GM12878 (cell line): ENCODE results near the gene SEC24D. TPM values are rescaled to one million over a fixed set of nuclear protein-coding genes. Genes with fewer than 3 reads are reported as not detected.

Experiments used
- ATAC-seq: fragments of 200-7000 bp; cut with Tn5 transposase; 3 replicates; pipeline ENCODE4 v1.9.1; 2020; ENCODE audit warnings: mild to moderate bottlenecking, moderate library complexity
- BruUV-seq: library from RNA; stranded (reverse); fragments of 400-500 nt; replicated peaks from 2 replicates; lab custom pipeline; 2021; lab: Mats Ljungman, UMichigan
- CTCF ChIA-PET: fragments of 300-600 bp; sonication (Branson Sonifier 250); formaldehyde crosslinking; extraction: SDS; loops from one replicate; lab custom pipeline; 2021; ENCODE audit warnings: inconsistent platforms; lab: Yijun Ruan, JAX
- POLR2A ChIA-PET: fragments of 350-600 bp; formaldehyde crosslinking; extraction: SDS; loops from one replicate; lab custom pipeline; 2021; ENCODE audit warnings: inconsistent platforms; lab: Charles Lee
- RAD21 ChIA-PET: fragments of 300-600 bp; sonication (Branson Sonifier 250); formaldehyde crosslinking; loops from one replicate; lab custom pipeline; 2023; ENCODE audit warnings: antibody characterized with exemption; ENCODE audit not compliant: unreplicated experiment; lab: Charles Lee
- SMC1A ChIA-PET: fragments of 300-600 bp; sonication (Branson Sonifier 250); formaldehyde crosslinking; loops from one replicate; lab custom pipeline; 2023; ENCODE audit not compliant: unreplicated experiment, uncharacterized antibody; lab: Charles Lee
- DNase-seq: peaks from one replicate; pipeline ENCODE4 v3.0.0-alpha.2; 2011; ENCODE audit warnings: low read depth, low spot score
- FAIRE-seq: peaks from 3 replicates; lab custom pipeline; 2011; peaks lifted over from hg19 to GRCh38; lab: Jason Lieb, UNC
- H2AFZ ChIP-seq: 2 replicates; pipeline ENCODE4 v1.6.0; 2011; ENCODE audit warnings: low read depth, low read length, control low read depth; ENCODE audit not compliant: control insufficient read depth
- H3K27ac ChIP-seq: 2 replicates; pipeline ENCODE4 v1.5.1; 2011; ENCODE audit warnings: control low read depth; ENCODE audit not compliant: control insufficient read depth, insufficient read depth
- H3K27me3 ChIP-seq, 2 experiments: replicated peaks in 1 of 2; 2 replicates each; pipeline versions ENCODE4 v1.6.0 to v1.6.1; 2011; ENCODE audit warnings: low read length in 1 of 2; ENCODE audit not compliant: control insufficient read depth in 2 of 2, insufficient read depth in 2 of 2
- H3K36me3 ChIP-seq, 2 experiments: 2 replicates each; pipeline ENCODE4 v1.5.1; 2011; ENCODE audit warnings: low read length in 1 of 2; ENCODE audit not compliant: control insufficient read depth in 2 of 2, insufficient read depth in 2 of 2
- H3K4me1 ChIP-seq: 2 replicates; pipeline ENCODE4 v1.6.1; 2011; ENCODE audit warnings: mild to moderate bottlenecking, low read length, moderate library complexity, mixed read lengths; ENCODE audit not compliant: control insufficient read depth, insufficient read depth
- H3K4me2 ChIP-seq: 2 replicates; pipeline ENCODE4 v1.6.0; 2011; ENCODE audit warnings: control low read depth; ENCODE audit not compliant: control insufficient read depth, insufficient read depth
- H3K4me3 ChIP-seq: fragments of 200-600 bp; sonication (generic); 2 replicates; pipeline ENCODE4 v1.5.1; 2016
- H3K79me2 ChIP-seq: 2 replicates; pipeline ENCODE4 v1.6.0; 2011; ENCODE audit warnings: low read length; ENCODE audit not compliant: control insufficient read depth, insufficient read depth
- H3K9ac ChIP-seq: 2 replicates; pipeline ENCODE4 v1.8.0; 2011; ENCODE audit warnings: low read length, control low read depth, mixed read lengths; ENCODE audit not compliant: control insufficient read depth, insufficient read depth
- H3K9me3 ChIP-seq: replicated peaks from 3 replicates; pipeline ENCODE4 v1.5.1; 2011; ENCODE audit warnings: mild to moderate bottlenecking, low read length; ENCODE audit not compliant: control insufficient read depth, insufficient read depth
- H4K20me1 ChIP-seq: 2 replicates; pipeline ENCODE4 v1.6.0; 2011; ENCODE audit not compliant: control insufficient read depth, insufficient read depth
- BHLHE40 ChIP-seq, 2 experiments: fragments of 450-650 bp in 1 of 2; IDR thresholded peaks; 2 replicates each; pipeline ENCODE4 v1.6.1; 2011 to 2017; ENCODE audit warnings: low read depth in 2 of 2, borderline replicate concordance in 1 of 2, improper control_type of control experiment in 1 of 2, low read length in 1 of 2, mild to moderate bottlenecking in 1 of 2
- CHD1 ChIP-seq: IDR thresholded peaks from 2 replicates; pipeline ENCODE4 v1.6.1; 2012; ENCODE audit warnings: low read depth, low read length, improper control_type of control experiment
- DPF2 ChIP-seq: fragments of 450-650 bp; IDR thresholded peaks from 2 replicates; pipeline ENCODE4 v1.6.1; 2017; ENCODE audit warnings: mild to moderate bottlenecking
- EED ChIP-seq: sonication (generic); IDR thresholded peaks from 2 replicates; pipeline ENCODE4 v1.6.1; 2016; ENCODE audit warnings: antibody characterized with exemption, low read depth
- IKZF2 ChIP-seq, 2 experiments: fragments of 450-650 bp; IDR thresholded peaks; 2 replicates each; pipeline ENCODE4 v1.6.1; 2017; ENCODE audit warnings: mild to moderate bottlenecking in 2 of 2, moderate library complexity in 2 of 2
- IRF4 ChIP-seq: IDR thresholded peaks from 2 replicates; pipeline ENCODE4 v1.6.1; 2011; ENCODE audit warnings: low read depth, low read length
- POLR2A ChIP-seq: IDR thresholded peaks from 2 replicates; pipeline ENCODE4 v1.6.1; 2011; ENCODE audit warnings: low read depth, mild to moderate bottlenecking, low read length
- RB1 ChIP-seq: fragments of 450-650 bp; formaldehyde crosslinking; IDR thresholded peaks from 2 replicates; pipeline ENCODE4 v1.6.1; 2017; ENCODE audit warnings: mild to moderate bottlenecking, borderline replicate concordance
- RBBP5 ChIP-seq: fragments of 200-600 bp; sonication (generic); conservative IDR thresholded peaks from 2 replicates; pipeline ENCODE4 v1.6.1; 2016
- RUNX3 ChIP-seq: IDR thresholded peaks from 2 replicates; pipeline ENCODE4 v1.6.1; 2012; ENCODE audit warnings: low read length, inconsistent platforms
- TAF1 ChIP-seq: IDR thresholded peaks from 2 replicates; pipeline ENCODE4 v1.6.1; 2011; ENCODE audit warnings: mild to moderate bottlenecking, low read depth, low read length, borderline replicate concordance
- ZNF217 ChIP-seq: fragments of 450-650 bp; IDR thresholded peaks from 2 replicates; pipeline ENCODE4 v1.6.1; 2017; ENCODE audit warnings: antibody characterized with exemption, mild to moderate bottlenecking
- ZNF274 ChIP-seq: IDR thresholded peaks from one replicate; pipeline ENCODE4 v1.8.0; 2011; ENCODE audit not compliant: insufficient read length, insufficient read depth
- WGBS: methylation state at CpG from one replicate; pipeline ENCODE4 v1.1.6; 2016; ENCODE audit warnings: low lambda C conversion rate; ENCODE audit not compliant: insufficient replicate concordance, insufficient coverage; ENCODE audit errors: missing lambda C conversion rate; 5-methylcytosine and 5-hydroxymethylcytosine counted together
- in situ Hi-C: fragments of 300-500 bp; cut with MboI; formaldehyde crosslinking; loops from 9 replicates; pipeline ENCODE4 v1.14.3; 2018; ENCODE audit warnings: mixed read lengths
- intact Hi-C: fragments of 100-400 bp; cut with micrococcal nuclease; formaldehyde crosslinking; loops from one replicate; pipeline ENCODE4 v1.14.2; 2022; ENCODE audit not compliant: unreplicated experiment
- polyA plus RNA-seq, 11 experiments: library from polyadenylated mRNA; depleted of rRNA in 4 of 11; unstranded in 6 of 11; stranded (reverse) in 5 of 11; fragments of >200 nt; fragmentation: Nextera tagmentation in 4 of 11; fragmentation: Illumina TruSeq in 1 of 11; extraction: Ambion mirVana in 4 of 11; extraction: Trizol in 1 of 11; gene quantifications; 1 replicate in 1 of 11; 2 replicates in 10 of 11; pipeline versions ENCODE4 v1.2.1 to v1.2.3, GENCODE V29; 2011 to 2016; ENCODE audit warnings: inconsistent platforms in 2 of 11, missing spikeins in 2 of 11, low read depth in 1 of 11
- total RNA-seq, 4 experiments: library from RNA; depleted of rRNA in 3 of 4; stranded (reverse); fragments of >200 nt in 3 of 4; fragmentation: Illumina TruSeq in 1 of 4; extraction: Trizol in 1 of 4; gene quantifications; 2 replicates each; pipeline versions ENCODE4 v1.2.1 to v1.2.3, GENCODE V29; 2013 to 2021
- TF ChIP-seq, protein P1 (sequence below): fragments of 450-650 bp; IDR thresholded peaks from 2 replicates; pipeline ENCODE4 v1.6.1; 2016; ENCODE audit warnings: mild to moderate bottlenecking
- TF ChIP-seq, protein P2 (sequence below): fragments of 450-650 bp; IDR thresholded peaks from 2 replicates; pipeline ENCODE4 v1.6.1; 2017; ENCODE audit warnings: mild to moderate bottlenecking
- TF ChIP-seq, protein P3 (sequence below): IDR thresholded peaks from 2 replicates; pipeline ENCODE4 v1.6.1; 2012; ENCODE audit warnings: low read depth, low read length, improper control_type of control experiment
- TF ChIP-seq, protein P4 (sequence below): IDR thresholded peaks from 2 replicates; pipeline ENCODE4 v1.6.1; 2011; ENCODE audit warnings: borderline replicate concordance, low read depth, mild to moderate bottlenecking, moderate library complexity, low read length; ENCODE audit not compliant: insufficient read depth, poor library complexity, severe bottlenecking
- TF ChIP-seq, protein P5 (sequence below): IDR thresholded peaks from 2 replicates; pipeline ENCODE4 v1.6.1; 2011; ENCODE audit warnings: low read depth, mild to moderate bottlenecking, low read length, moderate library complexity, borderline replicate concordance; ENCODE audit errors: extremely low read depth
- TF ChIP-seq, protein P6 (sequence below): fragments of 150-350 bp; IDR thresholded peaks from 2 replicates; pipeline ENCODE4 v1.6.1; 2014; ENCODE audit warnings: mild to moderate bottlenecking, low read depth, low read length

SEC24D gene
- total and polyA plus RNA-seq, 10 of the 15 experiments (the other 5 are each of a cell fraction or from before 2014, with no cell fraction given) = 12.8 to 61.9 (median 25.6) TPM

DNA sequence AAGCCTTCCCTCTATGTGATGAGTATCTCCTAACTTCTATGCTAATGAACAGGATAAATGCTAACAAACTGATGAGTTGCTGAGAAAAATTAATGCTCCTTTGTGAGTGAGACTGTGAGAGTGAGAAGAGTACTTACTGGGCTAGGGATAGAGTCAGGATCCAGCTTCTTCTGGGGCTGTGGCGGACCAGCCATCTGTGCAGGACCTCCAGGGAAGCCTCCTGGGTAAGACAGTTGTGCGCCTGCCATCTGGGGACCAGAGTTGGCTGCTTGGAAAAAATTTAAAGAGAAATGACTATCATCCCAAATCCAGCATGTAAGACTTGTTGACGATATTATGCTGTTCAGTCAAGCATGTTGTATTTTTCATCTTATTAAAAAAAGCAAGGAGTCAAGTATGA, 21.0 kb downstream of the SEC24D start:
- DNase-seq = no peak
- Histone ChIP-seq H3K79me2 (peaks cover 4% of the 10 kb centered on the region), H3K9me3 (no peaks in the 10 kb centered on the region), H3K27ac (no peak overlapping the region), H3K4me2 (no peak overlapping the region)
- no peak for TF ChIP-seq CHD1
- TF ChIP-seq BHLHE40 (IDR thresholded peaks at IDR 0.05; ENCODE audit: borderline replicate concordance in 1 of 2, low read depth in 2 of 2, low read length in 1 of 2) = no peak
- TF ChIP-seq, protein P1, sequence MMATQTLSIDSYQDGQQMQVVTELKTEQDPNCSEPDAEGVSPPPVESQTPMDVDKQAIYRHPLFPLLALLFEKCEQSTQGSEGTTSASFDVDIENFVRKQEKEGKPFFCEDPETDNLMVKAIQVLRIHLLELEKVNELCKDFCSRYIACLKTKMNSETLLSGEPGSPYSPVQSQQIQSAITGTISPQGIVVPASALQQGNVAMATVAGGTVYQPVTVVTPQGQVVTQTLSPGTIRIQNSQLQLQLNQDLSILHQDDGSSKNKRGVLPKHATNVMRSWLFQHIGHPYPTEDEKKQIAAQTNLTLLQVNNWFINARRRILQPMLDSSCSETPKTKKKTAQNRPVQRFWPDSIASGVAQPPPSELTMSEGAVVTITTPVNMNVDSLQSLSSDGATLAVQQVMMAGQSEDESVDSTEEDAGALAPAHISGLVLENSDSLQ = no peak
- TF ChIP-seq RBBP5 = no peak
- no peak for TF ChIP-seq ZNF217
- TF ChIP-seq, protein P2, sequence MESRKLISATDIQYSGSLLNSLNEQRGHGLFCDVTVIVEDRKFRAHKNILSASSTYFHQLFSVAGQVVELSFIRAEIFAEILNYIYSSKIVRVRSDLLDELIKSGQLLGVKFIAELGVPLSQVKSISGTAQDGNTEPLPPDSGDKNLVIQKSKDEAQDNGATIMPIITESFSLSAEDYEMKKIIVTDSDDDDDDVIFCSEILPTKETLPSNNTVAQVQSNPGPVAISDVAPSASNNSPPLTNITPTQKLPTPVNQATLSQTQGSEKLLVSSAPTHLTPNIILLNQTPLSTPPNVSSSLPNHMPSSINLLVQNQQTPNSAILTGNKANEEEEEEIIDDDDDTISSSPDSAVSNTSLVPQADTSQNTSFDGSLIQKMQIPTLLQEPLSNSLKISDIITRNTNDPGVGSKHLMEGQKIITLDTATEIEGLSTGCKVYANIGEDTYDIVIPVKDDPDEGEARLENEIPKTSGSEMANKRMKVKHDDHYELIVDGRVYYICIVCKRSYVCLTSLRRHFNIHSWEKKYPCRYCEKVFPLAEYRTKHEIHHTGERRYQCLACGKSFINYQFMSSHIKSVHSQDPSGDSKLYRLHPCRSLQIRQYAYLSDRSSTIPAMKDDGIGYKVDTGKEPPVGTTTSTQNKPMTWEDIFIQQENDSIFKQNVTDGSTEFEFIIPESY = no peak
- TF ChIP-seq, protein P3, sequence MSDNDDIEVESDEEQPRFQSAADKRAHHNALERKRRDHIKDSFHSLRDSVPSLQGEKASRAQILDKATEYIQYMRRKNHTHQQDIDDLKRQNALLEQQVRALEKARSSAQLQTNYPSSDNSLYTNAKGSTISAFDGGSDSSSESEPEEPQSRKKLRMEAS = no peak
- TF ChIP-seq TAF1 = no peak
- TF ChIP-seq IKZF2 (IDR thresholded peaks at IDR 0.05) = no peak
- TF ChIP-seq RUNX3 = no peak
- no peak for TF ChIP-seq EED
- no peak for TF ChIP-seq IRF4
- no peak for TF ChIP-seq POLR2A
- TF ChIP-seq, protein P4, sequence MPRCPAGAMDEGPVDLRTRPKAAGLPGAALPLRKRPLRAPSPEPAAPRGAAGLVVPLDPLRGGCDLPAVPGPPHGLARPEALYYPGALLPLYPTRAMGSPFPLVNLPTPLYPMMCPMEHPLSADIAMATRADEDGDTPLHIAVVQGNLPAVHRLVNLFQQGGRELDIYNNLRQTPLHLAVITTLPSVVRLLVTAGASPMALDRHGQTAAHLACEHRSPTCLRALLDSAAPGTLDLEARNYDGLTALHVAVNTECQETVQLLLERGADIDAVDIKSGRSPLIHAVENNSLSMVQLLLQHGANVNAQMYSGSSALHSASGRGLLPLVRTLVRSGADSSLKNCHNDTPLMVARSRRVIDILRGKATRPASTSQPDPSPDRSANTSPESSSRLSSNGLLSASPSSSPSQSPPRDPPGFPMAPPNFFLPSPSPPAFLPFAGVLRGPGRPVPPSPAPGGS = no peak
- no peak for TF ChIP-seq RB1
- TF ChIP-seq ZNF274 = no peak
- TF ChIP-seq, protein P5, sequence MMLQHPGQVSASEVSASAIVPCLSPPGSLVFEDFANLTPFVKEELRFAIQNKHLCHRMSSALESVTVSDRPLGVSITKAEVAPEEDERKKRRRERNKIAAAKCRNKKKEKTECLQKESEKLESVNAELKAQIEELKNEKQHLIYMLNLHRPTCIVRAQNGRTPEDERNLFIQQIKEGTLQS = no peak
- no peak for TF ChIP-seq DPF2
- TF ChIP-seq, protein P6, sequence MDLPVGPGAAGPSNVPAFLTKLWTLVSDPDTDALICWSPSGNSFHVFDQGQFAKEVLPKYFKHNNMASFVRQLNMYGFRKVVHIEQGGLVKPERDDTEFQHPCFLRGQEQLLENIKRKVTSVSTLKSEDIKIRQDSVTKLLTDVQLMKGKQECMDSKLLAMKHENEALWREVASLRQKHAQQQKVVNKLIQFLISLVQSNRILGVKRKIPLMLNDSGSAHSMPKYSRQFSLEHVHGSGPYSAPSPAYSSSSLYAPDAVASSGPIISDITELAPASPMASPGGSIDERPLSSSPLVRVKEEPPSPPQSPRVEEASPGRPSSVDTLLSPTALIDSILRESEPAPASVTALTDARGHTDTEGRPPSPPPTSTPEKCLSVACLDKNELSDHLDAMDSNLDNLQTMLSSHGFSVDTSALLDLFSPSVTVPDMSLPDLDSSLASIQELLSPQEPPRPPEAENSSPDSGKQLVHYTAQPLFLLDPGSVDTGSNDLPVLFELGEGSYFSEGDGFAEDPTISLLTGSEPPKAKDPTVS = no peak
- TF ChIP-seq, all 136 proteins: peak for 0
- no peak for FAIRE-seq
- Histone ChIP-seq H3K4me3 (no peak overlapping the region), H3K4me1 (no peaks in the 10 kb centered on the region), H3K27me3 (no peaks in the 10 kb centered on the region), H2AFZ (no peak overlapping the region), H3K36me3 (peaks cover 11 to 33% of the 10 kb centered on the region in 2 experiments), H4K20me1 (no peaks in the 10 kb centered on the region), H3K9ac (no peak overlapping the region)
- ChIA-PET SMC1A (interaction anchor here (1.1 kb wide), 1 partner anchor 9 kb away, joined by 3 read pairs; no protein-coding TSS in a partner anchor), POLR2A (interaction anchor here (1.1 kb wide), 1 partner anchor 11 kb away, joined by 3 read pairs; no protein-coding TSS in a partner anchor), CTCF (no interaction called here), RAD21 (no interaction called here)
- intact Hi-C loops = no loop called here
- no TSS peak for BruUV-seq
- in situ Hi-C loops = no loop called here
- ATAC-seq = no peak
- WGBS = 93% methylated on average over 3 of the region's 3 CpGs
